ENCODE measurements around the gene RIMS1. TPM values are rescaled to one million over a fixed set of nuclear protein-coding genes. Genes with fewer than 3 reads are reported as not detected.
A peak's percentile ranks its signal among the peaks of the same experiment; 100 is the strongest.

RIMS1 gene
- total RNA-seq, 4 donors from 2014 or later = 0.13 to 16.8 (median 1.2) TPM

DNA sequence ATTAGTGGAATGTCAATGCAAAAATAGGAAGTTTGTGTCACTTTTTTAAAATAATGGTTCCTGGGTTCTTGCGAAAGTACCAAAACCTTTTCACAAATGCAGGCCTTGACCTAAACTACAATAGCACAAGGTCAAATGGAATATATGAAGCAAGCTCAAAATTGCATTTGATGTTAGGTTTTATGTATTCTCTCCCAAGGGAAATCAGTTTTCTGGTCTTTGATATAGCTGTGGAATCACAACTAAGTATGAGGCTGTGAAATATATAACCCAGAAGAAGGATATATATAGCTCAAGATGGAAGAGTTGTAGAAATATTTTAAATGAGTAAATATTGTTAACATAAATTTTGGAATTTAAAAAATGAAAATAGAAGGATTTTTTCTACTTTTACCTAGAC, 327.3 kb downstream of the RIMS1 start:
- 100% methylated on average over 1 of the region's 1 CpG for WGBS, 2 donors

DNA sequence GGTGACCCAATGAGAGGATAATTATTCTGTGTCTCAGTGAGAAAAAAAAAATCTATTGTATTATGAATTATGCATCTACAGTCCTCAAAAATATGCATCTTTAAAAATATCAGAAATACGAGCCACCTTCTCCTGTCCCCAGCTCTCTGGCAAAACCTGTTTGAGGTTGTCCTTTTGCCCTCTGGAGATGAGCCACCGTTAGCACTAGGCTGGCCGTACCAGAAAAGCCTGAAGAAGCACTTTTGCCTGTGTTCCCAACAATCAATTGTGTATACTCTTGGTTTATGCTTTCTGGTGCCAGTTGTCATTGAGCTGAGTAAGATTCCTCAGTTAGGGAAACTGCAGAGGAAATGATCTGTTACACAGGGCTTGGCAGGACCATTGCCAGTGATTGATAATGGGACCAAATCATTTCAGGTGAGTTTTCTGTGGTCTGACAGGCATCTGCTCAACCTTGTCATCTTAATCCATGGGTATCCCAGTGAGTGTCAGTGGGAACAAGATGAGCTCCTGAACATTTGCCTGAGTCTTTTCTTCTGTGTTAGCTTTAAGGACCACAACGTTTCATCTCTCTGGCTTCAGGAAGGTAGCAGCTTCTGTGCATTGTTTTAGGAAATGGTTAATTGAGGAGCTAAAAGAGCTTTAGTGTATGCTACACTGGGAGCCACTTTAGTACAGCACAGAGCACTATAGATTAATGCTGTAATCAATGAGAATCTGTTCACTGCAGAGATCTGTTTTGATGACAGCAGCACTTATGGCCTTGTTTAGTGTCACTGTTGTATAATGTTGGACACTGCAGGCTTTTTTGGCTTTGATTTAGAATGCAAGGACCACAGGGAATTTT, 330.1 kb downstream of the RIMS1 start:
- Histone ChIP-seq H3K4me3 (no peak overlapping the region), H3K27me3 (no peaks in the 10 kb centered on the region), H3K27ac (no peak overlapping the region), H3K9me3 (no peaks in the 10 kb centered on the region), H3K36me3 (no peaks in the 10 kb centered on the region), H3K4me1 (peaks cover 0 to 14% (median 0%) of the 10 kb centered on the region in 3 donors)
- 27 to 34% methylated on average over 3 to 4 of the region's 4 CpGs for WGBS, 2 donors
- TF ChIP-seq POLR2A (IDR thresholded peaks at IDR 0.05) = no peak
- TF ChIP-seq, protein P1, sequence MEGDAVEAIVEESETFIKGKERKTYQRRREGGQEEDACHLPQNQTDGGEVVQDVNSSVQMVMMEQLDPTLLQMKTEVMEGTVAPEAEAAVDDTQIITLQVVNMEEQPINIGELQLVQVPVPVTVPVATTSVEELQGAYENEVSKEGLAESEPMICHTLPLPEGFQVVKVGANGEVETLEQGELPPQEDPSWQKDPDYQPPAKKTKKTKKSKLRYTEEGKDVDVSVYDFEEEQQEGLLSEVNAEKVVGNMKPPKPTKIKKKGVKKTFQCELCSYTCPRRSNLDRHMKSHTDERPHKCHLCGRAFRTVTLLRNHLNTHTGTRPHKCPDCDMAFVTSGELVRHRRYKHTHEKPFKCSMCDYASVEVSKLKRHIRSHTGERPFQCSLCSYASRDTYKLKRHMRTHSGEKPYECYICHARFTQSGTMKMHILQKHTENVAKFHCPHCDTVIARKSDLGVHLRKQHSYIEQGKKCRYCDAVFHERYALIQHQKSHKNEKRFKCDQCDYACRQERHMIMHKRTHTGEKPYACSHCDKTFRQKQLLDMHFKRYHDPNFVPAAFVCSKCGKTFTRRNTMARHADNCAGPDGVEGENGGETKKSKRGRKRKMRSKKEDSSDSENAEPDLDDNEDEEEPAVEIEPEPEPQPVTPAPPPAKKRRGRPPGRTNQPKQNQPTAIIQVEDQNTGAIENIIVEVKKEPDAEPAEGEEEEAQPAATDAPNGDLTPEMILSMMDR (IDR thresholded peaks at IDR 0.05) = no peak
- DNase-seq = no peak
- intact Hi-C loops (cut with DNase I) = no loop called here

More for the DNA sequence above, 327.3 kb downstream of the RIMS1 start:
- no peaks in the 10 kb centered on the region for H3K9me3 ChIP-seq
- H3K4me1 ChIP-seq = peaks cover 0 to 14% (median 0%) of the 10 kb centered on the region in 3 donors
- TF ChIP-seq, protein P1 (IDR thresholded peaks at IDR 0.05) = no peak
- no peak for TF ChIP-seq POLR2A (IDR thresholded peaks at IDR 0.05)
- intact Hi-C loops (cut with DNase I) = no loop called here
- no peak overlapping the region for H3K4me3 ChIP-seq
- DNase-seq = no peak
- H3K27ac ChIP-seq = no peak overlapping the region
- no peaks in the 10 kb centered on the region for H3K27me3 ChIP-seq
- H3K36me3 ChIP-seq = no peaks in the 10 kb centered on the region

DNA sequence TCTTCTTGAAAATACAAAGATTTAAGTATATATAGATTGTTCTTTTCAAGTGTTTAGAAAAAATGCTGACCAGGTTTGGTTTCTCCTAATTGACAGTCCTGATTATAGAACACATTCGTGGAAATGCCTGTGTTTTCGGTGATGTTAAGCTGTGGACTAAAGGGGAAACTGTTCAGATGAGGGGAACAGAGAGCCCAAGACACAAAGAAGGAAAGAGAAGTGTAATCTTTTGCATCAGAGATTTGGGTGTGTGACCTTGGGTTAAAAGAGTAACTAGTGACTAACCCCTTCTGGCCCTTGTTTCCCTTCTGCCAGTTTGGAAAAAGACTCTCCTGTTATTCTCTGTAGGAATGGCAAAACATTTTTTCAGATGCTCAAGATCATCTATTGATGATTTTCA, 331.3 kb downstream of the RIMS1 start:
- no peaks in the 10 kb centered on the region for H3K27me3 ChIP-seq
- H3K4me1 ChIP-seq = peaks cover 0 to 14% (median 0%) of the 10 kb centered on the region in 3 donors
- no peak overlapping the region for H3K27ac ChIP-seq
- intact Hi-C loops (cut with DNase I) = no loop called here
- TF ChIP-seq POLR2A (IDR thresholded peaks at IDR 0.05) = no peak
- TF ChIP-seq, protein P1 (IDR thresholded peaks at IDR 0.05) = no peak
- H3K9me3 ChIP-seq = no peaks in the 10 kb centered on the region
- DNase-seq = no peak
- no peaks in the 10 kb centered on the region for H3K36me3 ChIP-seq
- whole genome bisulfite sequencing, 2 donors = 77 to 87% methylated on average over 2 of the region's 2 CpGs
- H3K4me3 ChIP-seq = no peak overlapping the region

DNA sequence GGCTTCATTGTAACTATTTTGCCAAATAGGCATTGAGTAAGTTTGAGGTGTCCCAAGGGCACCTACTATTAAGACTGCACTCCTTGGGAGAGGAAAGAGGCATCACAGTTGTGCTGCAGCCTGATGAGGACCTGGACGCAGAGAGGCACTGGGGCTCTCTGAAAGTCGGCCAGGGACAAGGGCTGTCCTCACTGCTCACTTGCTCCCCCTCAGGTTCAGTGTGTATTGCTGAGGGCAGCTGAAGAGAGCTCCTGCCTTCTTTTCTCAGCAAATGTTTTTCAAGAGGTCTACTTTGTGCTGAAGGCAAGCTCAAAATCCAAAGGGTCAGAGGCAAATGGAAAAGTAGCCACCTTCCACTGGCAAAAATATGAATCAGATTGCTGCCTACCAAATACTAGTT, 331.8 kb downstream of the RIMS1 start:
- no peak for DNase-seq
- intact Hi-C loops (cut with DNase I) = no loop called here
- Histone ChIP-seq H3K36me3 (no peaks in the 10 kb centered on the region), H3K27ac (no peak overlapping the region), H3K27me3 (no peaks in the 10 kb centered on the region), H3K4me3 (no peak overlapping the region), H3K9me3 (no peaks in the 10 kb centered on the region), H3K4me1 (peaks cover 0 to 14% (median 0%) of the 10 kb centered on the region in 3 donors)
- WGBS, 2 donors = 23% methylated on average over 2 of the region's 2 CpGs; no CpG with 5 or more reads in 1 of the 2 donors
- TF ChIP-seq, protein P1 (IDR thresholded peaks at IDR 0.05) = peak in 2 of 6 experiments; percentile 6 to 24
- TF ChIP-seq POLR2A (IDR thresholded peaks at IDR 0.05) = no peak

DNA sequence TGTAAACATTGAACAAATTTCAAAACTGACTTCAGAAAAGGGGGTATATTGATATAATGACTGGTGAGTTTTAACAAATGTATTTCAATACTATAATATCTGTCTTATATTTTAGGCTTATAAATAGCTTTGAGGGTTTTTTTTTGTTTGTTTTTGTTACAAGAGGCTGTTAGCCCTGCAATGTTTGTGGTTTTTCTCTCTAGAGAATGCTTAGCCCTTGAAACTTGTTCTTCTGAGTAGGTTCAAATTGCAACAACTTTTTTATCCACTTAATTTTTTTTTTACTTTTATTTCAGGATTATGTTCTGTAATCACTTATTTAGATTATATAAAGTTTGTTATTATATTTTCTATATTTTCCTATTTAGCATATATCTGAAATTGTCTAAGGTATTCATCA, 333.2 kb downstream of the RIMS1 start:
- no peak for TF ChIP-seq POLR2A (IDR thresholded peaks at IDR 0.05)
- TF ChIP-seq, protein P1 (IDR thresholded peaks at IDR 0.05) = no peak
- Histone ChIP-seq H3K36me3 (no peaks in the 10 kb centered on the region), H3K4me1 (peaks cover 0 to 14% (median 0%) of the 10 kb centered on the region in 3 donors), H3K27ac (no peak overlapping the region), H3K9me3 (no peaks in the 10 kb centered on the region), H3K27me3 (no peaks in the 10 kb centered on the region), H3K4me3 (no peak overlapping the region)
- DNase-seq = no peak
- intact Hi-C loops (cut with DNase I) = no loop called here

All from esophagus squamous epithelium (tissue), 5 donors.